HEK293 (cell line): Measurements from ENCODE around the gene SPATA33.
A peak's percentile ranks its signal among the peaks of the same experiment; 100 is the strongest.
"Not testable (repeated sequence)": the region's sequence is repeated elsewhere in the genome, so short reads cannot be mapped to it uniquely, and the experiment has no call there.

Source experiments
- CTCF ChIA-PET: fragments of 350-600 bp; formaldehyde crosslinking; extraction: SDS; loops from one replicate; lab custom pipeline; 2021; ENCODE audit warnings: antibody characterized with exemption; lab: Yijun Ruan, JAX
- POLR2A ChIA-PET: fragments of 300-600 bp; formaldehyde crosslinking; extraction: SDS; loops from one replicate; lab custom pipeline; 2020; ENCODE audit warnings: antibody characterized with exemption, inconsistent platforms; lab: Yijun Ruan, JAX
- H3K27ac ChIP-seq: fragments of 200-500 bp; sonication (Bioruptor generic); 2 replicates; pipeline ENCODE4 v1.5.1; 2014; ENCODE audit warnings: low read depth, low read length, control low read depth, inconsistent platforms; ENCODE audit errors: extremely low read depth
- H3K36me3 ChIP-seq, 2 experiments: fragments of 200-500 bp in 1 of 2; sonication (Bioruptor generic) in 1 of 2; 1 replicate in 1 of 2; 2 replicates in 1 of 2; pipeline ENCODE4 v1.5.1; 2014 to 2017; ENCODE audit warnings: inconsistent platforms in 2 of 2, low read length in 2 of 2; ENCODE audit not compliant: control insufficient read depth in 2 of 2, insufficient read depth in 1 of 2
- H3K4me1 ChIP-seq: fragments of 200-500 bp; sonication (Bioruptor generic); 2 replicates; pipeline ENCODE4 v1.5.1; 2014; ENCODE audit warnings: mild to moderate bottlenecking, low read length, inconsistent platforms; ENCODE audit not compliant: control insufficient read depth, insufficient read depth
- H3K4me3 ChIP-seq: 2 replicates; pipeline ENCODE4 v1.5.1; 2011; ENCODE audit warnings: low read depth, mild to moderate bottlenecking, control low read depth, low read length, moderate library complexity
- H3K9me3 ChIP-seq: fragments of 200-500 bp; sonication (Bioruptor generic); 2 replicates; pipeline ENCODE4 v1.5.1; 2014; ENCODE audit warnings: low read depth, low read length, inconsistent platforms; ENCODE audit not compliant: control insufficient read depth, insufficient read depth
- EGR2 ChIP-seq: fragments of 450-650 bp; formaldehyde crosslinking; IDR thresholded peaks from 2 replicates; pipeline ENCODE4 v1.5.1; 2016; ENCODE audit warnings: low read depth, missing biosample characterization, missing genetic modification characterization
- MZF1 ChIP-seq: fragments of 450-650 bp; formaldehyde crosslinking; IDR thresholded peaks from 2 replicates; pipeline ENCODE4 v1.5.1; 2017; ENCODE audit warnings: missing biosample characterization, missing genetic modification characterization, borderline replicate concordance
- SETDB1 ChIP-seq: IDR thresholded peaks from one replicate; pipeline ENCODE4 v1.6.1; 2017; ENCODE audit warnings: mild to moderate bottlenecking, low read length, moderate library complexity, mixed read lengths; ENCODE audit not compliant: insufficient read length
- YY2 ChIP-seq: fragments of 450-650 bp; formaldehyde crosslinking; IDR thresholded peaks from 2 replicates; pipeline ENCODE4 v1.5.1; 2016; ENCODE audit warnings: missing biosample characterization, missing genetic modification characterization
- ZBTB26 ChIP-seq: fragments of 450-650 bp; formaldehyde crosslinking; optimal IDR thresholded peaks from 2 replicates; pipeline ENCODE3; 2016; ENCODE audit warnings: missing biosample characterization, mild to moderate bottlenecking, missing genetic modification characterization
- ZBTB49 ChIP-seq: fragments of 450-650 bp; formaldehyde crosslinking; IDR thresholded peaks from 2 replicates; pipeline ENCODE4 v1.5.1; 2016; ENCODE audit warnings: missing biosample characterization, missing genetic modification characterization, low read depth
- ZEB2 ChIP-seq: fragments of 450-650 bp; formaldehyde crosslinking; IDR thresholded peaks from 2 replicates; pipeline ENCODE4 v1.5.1; 2016; ENCODE audit warnings: missing biosample characterization, missing genetic modification characterization
- ZFHX2 ChIP-seq: fragments of 450-650 bp; formaldehyde crosslinking; conservative IDR thresholded peaks from 2 replicates; pipeline ENCODE4 v1.5.1; 2016; ENCODE audit warnings: missing biosample characterization, missing genetic modification characterization
- ZNF335 ChIP-seq: fragments of 450-650 bp; formaldehyde crosslinking; conservative IDR thresholded peaks from 2 replicates; pipeline ENCODE4 v1.5.1; 2016; ENCODE audit warnings: missing biosample characterization, missing genetic modification characterization
- ZNF350 ChIP-seq: fragments of 450-650 bp; formaldehyde crosslinking; IDR thresholded peaks from 2 replicates; pipeline ENCODE4 v1.5.0; 2017; ENCODE audit warnings: missing biosample characterization, mild to moderate bottlenecking, missing genetic modification characterization
- ZNF433 ChIP-seq: fragments of 450-650 bp; formaldehyde crosslinking; IDR thresholded peaks from 2 replicates; pipeline ENCODE4 v1.5.1; 2016; ENCODE audit warnings: missing biosample characterization, missing genetic modification characterization, low read depth
- ZNF530 ChIP-seq: fragments of 450-650 bp; formaldehyde crosslinking; IDR thresholded peaks from 2 replicates; pipeline ENCODE4 v1.5.1; 2016; ENCODE audit warnings: low read depth, missing biosample characterization, missing genetic modification characterization
- ZNF560 ChIP-seq: fragments of 450-650 bp; formaldehyde crosslinking; IDR thresholded peaks from 2 replicates; pipeline ENCODE4 v1.5.1; 2017; ENCODE audit warnings: missing biosample characterization, missing genetic modification characterization, borderline replicate concordance
- ZNF626 ChIP-seq: fragments of 450-650 bp; sonication (Bioruptor Pico); formaldehyde crosslinking; IDR thresholded peaks from 2 replicates; pipeline ENCODE4 v1.5.1; 2018; ENCODE audit warnings: missing biosample characterization, missing genetic modification characterization, inconsistent platforms
- ZNF664 ChIP-seq: fragments of 450-650 bp; formaldehyde crosslinking; IDR thresholded peaks from 2 replicates; pipeline ENCODE4 v1.5.1; 2016; ENCODE audit warnings: missing biosample characterization, missing genetic modification characterization
- ZNF785 ChIP-seq: fragments of 450-650 bp; formaldehyde crosslinking; IDR thresholded peaks from 2 replicates; pipeline ENCODE4 v1.5.1; 2016; ENCODE audit warnings: missing biosample characterization, missing genetic modification characterization

Gene SPATA33

DNA sequence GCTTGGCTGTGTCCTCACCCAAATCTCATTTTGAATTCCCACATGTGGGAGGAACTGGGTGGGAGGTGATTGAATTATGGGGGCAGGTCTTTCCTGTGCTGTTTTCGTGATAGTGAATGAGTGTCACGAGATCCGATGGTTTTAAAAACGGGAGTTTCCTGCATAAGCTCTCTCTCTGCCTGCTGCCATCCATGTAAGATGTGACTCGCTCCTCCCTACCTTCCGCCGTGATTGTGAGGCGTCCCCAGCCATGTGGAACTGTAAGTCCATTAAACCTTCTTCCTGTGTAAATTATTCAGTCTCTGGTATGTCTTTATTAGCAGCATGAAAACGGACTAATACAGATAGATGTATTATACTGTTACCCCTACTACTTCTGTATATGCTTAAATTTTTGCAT is 3.6 kb downstream of the SPATA33 start:
- Histone ChIP-seq H3K4me1 (0 out of 2 replicates have a peak, but pooled peaks cover 3% of the 10 kb centered on the region), H3K27ac (no peak overlapping the region), H3K4me3 (no peak overlapping the region), H3K36me3 (peaks cover 11 to 51% of the 10 kb centered on the region in 2 experiments; a peak in 2 of 3 replicates), H3K9me3 (no peaks in the 10 kb centered on the region)
- CTCF ChIA-PET: no interaction called here
- POLR2A ChIA-PET: no interaction called here
- TF ChIP-seq ZNF350: no peak

GRCh38 chr16:89664238-89664637 is 6.6 kb downstream of the SPATA33 start:
- H3K27ac ChIP-seq: not testable (repeated sequence)

DNA sequence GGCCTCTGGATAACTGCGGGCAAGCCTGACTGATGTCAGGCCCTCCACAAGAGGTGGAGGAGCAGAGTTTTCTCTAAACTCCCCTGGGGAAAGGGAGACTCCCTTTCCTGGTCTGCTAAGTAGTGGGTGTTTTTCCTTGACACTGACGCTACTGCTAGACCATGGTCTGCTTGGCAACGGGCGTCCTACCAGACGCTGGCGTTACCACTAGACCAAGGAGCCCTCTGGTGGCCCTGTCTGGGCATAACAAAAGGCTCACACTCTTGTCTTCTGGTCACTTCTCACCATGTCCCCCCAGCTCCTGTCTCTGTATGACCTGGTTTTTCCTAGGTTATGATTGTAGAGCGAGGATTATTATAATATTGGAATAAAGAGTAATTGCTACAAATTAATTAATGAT is 9.4 kb downstream of the SPATA33 start:
- not testable (repeated sequence) for H3K9me3 ChIP-seq, H3K27ac ChIP-seq, H3K4me1 ChIP-seq, H3K4me3 ChIP-seq
- ChIA-PET POLR2A (interaction anchor here (0.6 to 0.8 kb wide), 2 partner anchors 102 to 426 kb away, joined by 3 to 4 read pairs; no protein-coding TSS in a partner anchor), CTCF (interaction anchor here (0.7 to 1.7 kb wide), 5 partner anchors 8 to 67 kb away, joined by 3 to 9 read pairs (median 3); no protein-coding TSS in a partner anchor)
- TF ChIP-seq SETDB1: peak; percentile 83
- peaks cover 11 to 29% of the 10 kb centered on the region in 2 experiments; a peak in 2 of 3 replicates for H3K36me3 ChIP-seq

More at GRCh38 chr16:89664238-89664637, 6.6 kb downstream of the SPATA33 start:
- POLR2A ChIA-PET, H3K4me1 ChIP-seq, H3K4me3 ChIP-seq, H3K9me3 ChIP-seq, CTCF ChIA-PET: not testable (repeated sequence)
- TF ChIP-seq EGR2 (tag by site-specific recombination) (peak; percentile 71), ZFHX2 (tag by site-specific recombination) (peak; percentile 48)
- H3K36me3 ChIP-seq: peaks cover 11 to 54% of the 10 kb centered on the region in 2 experiments; a peak in 2 of 3 replicates

DNA sequence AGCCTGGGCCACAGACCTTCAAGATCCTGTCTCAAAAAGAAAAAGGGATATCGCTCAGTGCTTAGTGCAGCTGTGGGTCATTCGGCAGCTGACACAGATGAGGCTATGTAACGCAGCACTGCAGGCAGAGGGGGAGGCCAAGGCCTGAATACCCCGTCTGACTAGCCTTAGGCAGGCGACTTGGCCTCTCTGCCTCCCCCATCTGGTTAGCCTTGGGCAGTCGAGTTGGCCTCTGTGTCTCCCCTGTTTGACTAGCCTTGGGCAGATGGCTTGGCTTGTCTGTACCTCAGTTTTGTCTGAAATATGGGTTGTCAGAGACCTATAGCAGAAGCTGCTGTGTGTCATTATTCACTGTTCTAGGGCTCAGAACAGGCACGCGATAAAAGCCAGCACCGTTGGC is 10.0 kb downstream of the SPATA33 start:
- POLR2A ChIA-PET: interaction anchor here (0.8 kb wide), 1 partner anchor 102 kb away, joined by 3 read pairs; no protein-coding TSS in a partner anchor
- no peak overlapping the region for H3K27ac ChIP-seq
- H3K9me3 ChIP-seq: no peaks in the 10 kb centered on the region

More for the DNA sequence above, 10.0 kb downstream of the SPATA33 start:
- H3K4me1 ChIP-seq: no peaks in the 10 kb centered on the region
- CTCF ChIA-PET: interaction anchor here (0.7 to 1.7 kb wide), 4 partner anchors 9 to 68 kb away, joined by 3 to 9 read pairs (median 4); no protein-coding TSS in a partner anchor
- no peak for TF ChIP-seq ZNF664 (tag by site-specific recombination)
- no peak for TF ChIP-seq ZNF530 (tag by site-specific recombination)
- no peak for TF ChIP-seq EGR2 (tag by site-specific recombination)
- no peak for TF ChIP-seq ZNF560 (tag by site-specific recombination)
- no peak for TF ChIP-seq ZNF335
- TF ChIP-seq ZNF433: no peak
- no peak for TF ChIP-seq ZNF626
- no peak for TF ChIP-seq ZEB2 (tag by site-specific recombination)
- no peak for TF ChIP-seq ZBTB49 (tag by site-specific recombination)
- no peak for TF ChIP-seq MZF1 (tag by site-specific recombination)
- no peak for TF ChIP-seq ZBTB26
- TF ChIP-seq ZNF785 (tag by site-specific recombination): no peak
- no peak for TF ChIP-seq YY2
- H3K4me3 ChIP-seq: no peak overlapping the region
- peaks cover 6 to 24% of the 10 kb centered on the region in 2 experiments; a peak in 2 of 3 replicates for H3K36me3 ChIP-seq
